ENCODE results near the gene TPMT. TPM values are rescaled to one million over a fixed set of nuclear protein-coding genes. Genes with fewer than 3 reads are reported as not detected.
A peak's percentile ranks its signal among the peaks of the same experiment; 100 is the strongest.

Gene TPMT
- total and polyA plus RNA-seq, 11 donors, result 7.1 to 22.5 (median 13.7) TPM

- Histone ChIP-seq H3K9me3 (no peaks in the 10 kb centered on the region), H3K36me3 (peaks cover 0 to 32% (median 12%) of the 10 kb centered on the region in 9 donors), H3K4me1 (peaks cover 0 to 35% (median 3%) of the 10 kb centered on the region in 12 donors), H3K4me3 (no peak overlapping the region), H3K27me3 (no peaks in the 10 kb centered on the region), H3K27ac (no peak overlapping the region)
- DNase-seq (no peak), ATAC-seq (no peak)
- intact Hi-C loops (cut with DNase I), result no loop called here
- TF ChIP-seq POLR2A (IDR thresholded peaks at IDR 0.05), result no peak
- no peak for TF ChIP-seq CTCF (IDR thresholded peaks at IDR 0.05)
- 69 to 83% (median 81%) methylated on average over 4 of the region's 4 CpGs for WGBS, 4 donors
Observed at GRCh38 chr6:18183766-18184165, 28.9 kb upstream of the TPMT start.

GRCh38 chr6:18182568-18182967, 27.7 kb upstream of the TPMT start:
- WGBS, 4 donors, result 78 to 96% (median 87%) methylated on average over 4 of the region's 4 CpGs
- intact Hi-C loops (cut with DNase I), result no loop called here
- Histone ChIP-seq H3K4me1 (peaks cover 0 to 47% (median 3%) of the 10 kb centered on the region in 12 donors), H3K9me3 (no peaks in the 10 kb centered on the region), H3K27me3 (no peaks in the 10 kb centered on the region), H3K27ac (no peak overlapping the region), H3K4me3 (no peak overlapping the region), H3K36me3 (peaks cover 0 to 27% (median 1%) of the 10 kb centered on the region in 9 donors)
- DNase-seq (no peak), ATAC-seq (no peak)
- TF ChIP-seq POLR2A (IDR thresholded peaks at IDR 0.05), result no peak
- no peak for TF ChIP-seq CTCF (IDR thresholded peaks at IDR 0.05)

- 76 to 87% (median 84%) methylated on average over 5 of the region's 5 CpGs for WGBS, 4 donors
- TF ChIP-seq CTCF (IDR thresholded peaks at IDR 0.05) (no peak), POLR2A (IDR thresholded peaks at IDR 0.05) (no peak)
- intact Hi-C loops (cut with DNase I), result no loop called here
- ATAC-seq, result peak in 3 of 4 donors; percentile 54 to 77 (median 62)
- Histone ChIP-seq H3K27ac (peak overlapping the region in 1 of 12 donors; percentile 80), H3K9me3 (peaks cover 0 to 9% (median 0%) of the 10 kb centered on the region in 12 donors), H3K27me3 (no peaks in the 10 kb centered on the region), H3K36me3 (peaks cover 0 to 14% (median under 1%) of the 10 kb centered on the region in 9 donors), H3K4me3 (no peak overlapping the region), H3K4me1 (peaks cover 0 to 47% (median 0%) of the 10 kb centered on the region in 12 donors)
- peak; percentile 11 to 65 (median 35) for DNase-seq
Observed at GRCh38 chr6:18179770-18180356, 25.0 kb upstream of the TPMT start.

GRCh38 chr6:18178960-18179615, 24.2 kb upstream of the TPMT start:
- peaks cover 0 to 22% (median 9%) of the 10 kb centered on the region in 9 donors for H3K36me3 ChIP-seq
- H3K27ac ChIP-seq, result peak overlapping the region in 1 of 12 donors; percentile 80
- H3K4me3 ChIP-seq, result no peak overlapping the region
- ATAC-seq (no peak), DNase-seq (no peak)
- H3K27me3 ChIP-seq, result no peaks in the 10 kb centered on the region
- TF ChIP-seq CTCF (IDR thresholded peaks at IDR 0.05) (no peak), POLR2A (IDR thresholded peaks at IDR 0.05) (no peak)
- intact Hi-C loops (cut with DNase I), result no loop called here
- peaks cover 0 to 47% (median 0%) of the 10 kb centered on the region in 12 donors for H3K4me1 ChIP-seq
- peaks cover 0 to 9% (median 0%) of the 10 kb centered on the region in 12 donors for H3K9me3 ChIP-seq
- 86 to 93% (median 91%) methylated on average over 3 of the region's 3 CpGs for WGBS, 4 donors
